Measurements from ENCODE around the gene CCDC81.

CCDC81 gene

DNA sequence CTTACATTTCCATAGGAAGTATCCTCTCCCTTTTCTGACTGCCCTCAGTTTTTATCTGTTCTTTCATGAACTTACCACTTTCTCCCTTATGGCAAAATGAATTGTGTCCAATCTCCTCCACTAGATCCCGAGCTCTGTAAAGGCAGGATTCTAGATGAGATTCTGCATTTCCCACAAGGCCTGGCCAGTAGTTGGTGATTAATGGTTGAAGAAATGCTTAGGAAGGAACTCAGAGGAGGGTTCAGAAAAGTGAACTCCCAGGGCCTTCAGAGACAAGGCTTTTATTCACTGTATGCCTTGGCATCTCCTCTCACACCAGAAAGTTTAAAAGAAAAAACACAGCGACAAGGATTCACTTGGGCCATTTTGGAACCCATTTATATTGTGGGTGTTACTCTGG lies 66.2 kb downstream of the CCDC81 start:
- no peak for DNase-seq (ENCODE audit: low spot score)

GRCh38 chr11:86442420-86442819 lies 67.7 kb downstream of the CCDC81 start:
- DNase-seq (ENCODE audit: low spot score): peak; percentile 67

- no peak for DNase-seq (ENCODE audit: low spot score)
These were observed 68.1 kb downstream of the CCDC81 start for GRCh38 chr11:86442827-86443226.

- no peak for DNase-seq (ENCODE audit: low spot score)
These were observed 68.7 kb downstream of the CCDC81 start for GRCh38 chr11:86443415-86443814.

DNA sequence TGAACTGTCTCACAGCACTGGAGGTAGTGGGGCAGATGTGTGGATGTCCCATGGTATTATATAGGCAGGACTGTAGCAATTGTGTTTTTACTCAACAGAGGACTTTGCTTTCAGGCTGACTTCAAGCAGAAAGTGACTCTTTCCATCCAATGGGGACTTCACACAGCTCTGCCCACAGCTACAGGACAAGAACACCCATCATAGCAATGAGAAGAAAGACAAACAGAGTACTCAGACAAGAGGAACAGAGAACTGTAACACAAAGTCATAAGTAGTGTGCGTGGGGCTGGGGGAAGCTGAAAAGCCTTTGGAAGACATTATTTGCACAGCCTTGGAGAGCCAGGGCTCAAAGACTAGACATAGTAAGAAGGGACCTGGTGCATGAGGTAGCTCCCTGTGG lies 70.3 kb downstream of the CCDC81 start:
- no peak for DNase-seq (ENCODE audit: low spot score)

DNA sequence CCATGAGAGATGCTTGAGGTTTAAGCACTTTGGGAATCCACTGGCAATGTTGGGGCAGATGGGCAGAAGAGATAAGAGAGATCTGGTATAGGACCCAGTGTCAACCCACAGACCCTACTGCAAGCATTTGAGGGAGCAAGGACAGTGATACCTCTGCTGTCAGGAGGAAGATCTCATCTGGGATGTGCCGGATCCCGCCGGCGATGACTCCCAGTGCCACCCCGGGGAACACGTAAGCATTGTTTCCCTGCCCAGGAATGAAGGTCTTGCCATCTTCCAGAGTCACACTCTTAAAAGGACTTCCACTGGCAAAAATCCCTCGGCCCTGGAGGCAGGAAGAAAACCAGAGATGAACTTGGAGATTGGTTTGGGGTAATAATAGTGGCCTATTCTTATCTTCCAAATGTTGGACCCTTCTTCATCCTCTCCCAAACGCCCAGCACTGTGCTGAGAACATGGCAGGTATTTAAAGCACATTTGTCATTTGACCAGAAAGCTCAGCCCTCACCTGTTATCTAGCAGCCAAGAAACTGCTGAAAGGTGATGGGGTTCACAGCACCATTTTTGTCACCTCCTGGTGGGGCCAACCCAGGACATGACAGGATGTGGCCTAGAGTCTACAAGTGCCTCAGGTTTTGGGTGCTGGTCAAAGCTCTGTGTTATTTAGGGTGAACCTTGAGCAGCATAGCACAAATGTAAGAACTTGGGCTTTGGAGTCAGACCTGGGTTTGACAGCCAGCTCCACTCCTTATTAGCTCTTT lies 71.7 kb downstream of the CCDC81 start:
- DNase-seq (ENCODE audit: low spot score): no peak

DNA sequence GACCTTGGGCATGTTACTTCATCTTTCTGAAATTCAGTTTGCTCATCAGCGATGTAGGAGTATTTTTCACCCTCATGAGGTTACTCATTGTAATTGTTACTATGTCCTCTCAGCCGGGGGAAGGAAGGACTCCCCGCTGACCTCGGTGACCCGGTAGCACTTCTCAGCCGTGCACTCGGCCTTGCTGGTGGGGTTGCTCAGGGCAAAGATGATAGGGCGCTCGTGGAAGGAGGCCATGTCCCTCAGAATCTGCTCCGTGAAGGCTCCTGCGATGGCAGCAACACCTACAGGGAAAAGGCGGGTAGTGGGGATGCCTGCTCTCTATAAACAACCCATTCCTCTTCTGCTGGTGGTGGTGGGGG lies 72.2 kb downstream of the CCDC81 start:
- no peak for DNase-seq (ENCODE audit: low spot score)

- no peak for DNase-seq (ENCODE audit: low spot score)
These were observed 73.2 kb downstream of the CCDC81 start for GRCh38 chr11:86447763-86448480.

DNA sequence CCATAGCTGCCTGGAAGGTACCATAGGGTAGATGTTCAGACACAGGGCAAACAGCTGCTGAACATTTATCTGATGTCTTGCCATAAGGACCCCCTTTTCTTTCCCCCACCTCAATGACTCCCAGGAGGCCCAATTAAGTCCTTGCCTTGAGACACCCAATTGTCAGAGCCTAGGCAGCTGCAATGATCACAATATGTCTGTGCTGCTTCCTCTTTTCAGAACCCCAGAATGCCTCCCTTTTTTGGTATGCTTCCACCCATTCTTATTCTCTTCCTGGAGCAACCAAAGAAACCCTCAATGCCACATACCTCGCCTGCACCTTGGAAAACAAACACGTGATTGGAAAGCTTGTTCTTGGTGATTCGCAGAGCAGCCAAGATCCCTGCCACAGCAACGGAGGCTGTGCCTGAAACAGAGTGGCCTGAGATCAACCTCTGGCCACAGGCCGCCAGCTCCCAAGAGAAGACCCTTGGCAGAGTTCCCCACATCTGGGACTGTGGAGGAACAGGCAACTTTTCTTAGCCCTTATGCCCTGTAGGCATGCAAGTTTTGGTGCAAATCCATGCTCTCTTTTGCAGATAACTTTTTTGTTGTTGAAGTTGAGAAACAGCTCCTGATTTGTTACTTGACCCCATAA lies 75.4 kb downstream of the CCDC81 start:
- DNase-seq (ENCODE audit: low spot score): no peak

- DNase-seq (ENCODE audit: low spot score): no peak
These were observed 78.8 kb downstream of the CCDC81 start for GRCh38 chr11:86453290-86454030.

GRCh38 chr11:86456075-86456939 lies 81.6 kb downstream of the CCDC81 start:
- DNase-seq (ENCODE audit: low spot score): peak; percentile 69

DNA sequence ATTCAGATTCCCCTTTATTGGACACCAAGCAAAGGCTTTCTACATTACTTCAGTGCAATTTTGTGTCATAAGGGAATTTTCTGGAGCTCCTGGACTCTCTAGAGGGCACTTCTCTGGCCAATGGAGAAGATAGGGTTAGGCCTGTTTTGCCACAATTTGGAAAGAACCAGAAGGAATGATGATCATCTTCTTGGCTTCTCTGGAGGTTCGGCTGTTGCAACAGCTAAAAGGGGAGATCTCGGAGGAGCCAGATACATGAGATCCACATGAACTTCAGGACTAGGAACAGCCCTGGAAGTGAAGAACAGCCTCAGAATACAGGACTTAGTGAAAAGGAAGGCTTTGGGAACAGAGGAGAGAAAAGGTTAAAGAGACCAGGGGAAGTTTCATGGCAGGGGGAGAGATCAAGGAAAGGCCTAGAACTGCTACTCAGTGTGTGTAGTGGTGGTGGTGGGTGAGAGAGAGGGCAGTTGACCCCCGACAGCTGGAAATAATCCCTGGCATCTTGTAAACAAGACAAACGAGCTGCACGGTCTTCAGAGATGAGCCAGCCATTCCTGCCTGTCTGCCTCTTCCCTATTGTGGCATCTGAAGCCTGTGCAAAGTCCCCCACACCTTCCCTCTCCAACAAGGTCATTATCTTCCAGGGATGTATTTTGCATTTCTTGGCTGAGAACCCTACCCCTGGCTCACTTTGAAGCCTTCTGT lies 83.8 kb downstream of the CCDC81 start:
- DNase-seq (ENCODE audit: low spot score): no peak

DNA sequence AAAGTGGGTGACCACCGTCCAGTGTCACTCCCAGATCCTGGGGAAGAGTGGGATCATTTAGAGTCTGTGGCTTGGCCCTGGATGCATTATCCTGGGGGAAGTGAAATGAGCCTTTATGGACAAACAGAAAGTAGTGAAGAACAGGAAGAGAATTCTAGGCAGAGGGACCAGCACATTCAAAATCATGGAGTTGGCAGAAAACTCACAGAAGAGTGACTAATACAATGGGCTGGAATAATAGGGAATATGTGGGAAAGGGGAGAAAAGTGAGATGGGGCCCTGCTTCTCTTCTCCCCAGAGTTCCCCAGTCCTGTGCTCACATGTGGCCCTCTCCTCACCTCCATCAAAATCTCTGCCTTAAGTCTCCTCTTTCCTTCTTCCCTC lies 84.3 kb downstream of the CCDC81 start:
- no peak for DNase-seq (ENCODE audit: low spot score)

DNA sequence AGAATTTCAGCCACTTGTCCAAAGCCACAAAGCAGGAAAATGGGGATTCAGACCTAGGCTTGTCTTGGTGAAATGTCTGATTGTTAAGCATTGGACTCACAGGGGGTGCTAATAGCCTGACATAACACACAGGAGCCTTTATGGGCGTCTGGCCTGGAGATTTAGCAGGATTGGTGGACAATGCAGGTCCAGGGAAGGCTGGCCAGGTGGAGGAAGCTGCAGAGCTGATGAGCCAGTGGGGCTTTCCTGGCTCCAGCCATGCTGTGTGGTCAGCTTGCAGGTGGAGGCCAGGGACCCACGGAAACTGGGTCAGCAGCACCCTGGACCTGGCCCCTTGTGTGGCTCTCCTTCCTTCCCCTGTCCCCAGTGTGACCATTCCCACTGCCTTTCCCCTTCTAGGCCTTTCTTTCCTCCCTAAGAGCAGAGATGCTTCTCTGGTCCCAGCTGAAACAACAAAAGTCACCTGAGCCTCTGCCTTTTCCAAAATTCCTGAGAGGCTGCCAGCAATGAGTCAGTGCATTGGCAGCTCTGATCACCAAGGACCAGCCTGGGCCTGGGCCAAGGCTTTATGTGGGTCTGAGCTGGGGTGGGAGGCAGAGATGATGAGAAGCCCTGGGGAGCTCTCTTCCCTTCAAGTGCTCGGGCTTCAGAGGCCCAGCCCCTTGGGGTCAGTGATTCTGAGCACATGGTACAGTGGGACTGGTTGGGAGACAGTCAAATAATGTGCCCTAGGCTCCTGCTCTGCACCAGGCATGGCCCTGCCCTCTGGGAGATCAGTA lies 85.2 kb downstream of the CCDC81 start:
- peak; percentile 74 for DNase-seq (ENCODE audit: low spot score)

DNA sequence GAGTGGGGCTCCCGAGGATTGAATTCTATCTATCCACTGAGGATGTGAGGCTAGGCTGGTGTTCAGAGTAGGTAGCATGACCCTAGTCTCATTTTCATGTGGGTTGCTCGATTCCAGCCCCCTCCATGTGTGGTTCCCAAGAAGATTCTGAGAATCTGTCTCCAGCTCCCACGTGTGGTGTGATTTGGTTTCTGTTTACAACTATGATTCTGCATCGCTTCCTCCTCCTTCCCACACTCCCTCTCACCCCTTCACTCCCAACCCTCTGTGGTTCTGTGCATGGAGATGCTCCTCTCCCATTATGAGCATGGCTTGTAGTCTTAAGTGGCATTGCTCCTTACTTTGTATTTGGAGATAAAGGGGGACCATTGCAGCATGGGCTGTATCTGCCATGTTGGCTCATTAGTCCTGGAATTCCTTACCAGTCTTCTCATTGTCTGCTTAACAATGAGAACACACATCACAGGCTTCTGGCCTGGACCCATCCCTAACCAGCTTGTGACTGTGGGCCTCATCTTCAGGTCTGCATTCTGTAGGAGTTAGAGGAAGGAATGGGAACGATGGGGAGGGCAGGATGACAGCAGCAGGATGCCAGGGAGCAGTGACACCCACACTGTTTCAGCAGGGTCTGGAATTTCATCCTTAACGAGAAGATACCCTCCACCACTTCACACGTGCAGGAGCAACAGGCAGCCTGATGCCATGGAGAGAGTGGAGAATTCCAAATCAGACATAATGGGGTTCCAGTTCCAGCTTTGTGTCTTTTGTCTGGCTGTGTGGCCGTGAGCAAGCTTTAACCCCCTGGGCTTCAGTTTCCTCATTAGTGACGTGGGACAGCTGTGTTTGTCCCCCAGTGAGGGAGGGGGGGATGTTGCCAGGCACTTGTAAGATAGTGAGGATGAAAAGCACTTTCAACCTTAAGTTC lies 86.0 kb downstream of the CCDC81 start:
- no peak for DNase-seq (ENCODE audit: low spot score)

- no peak for DNase-seq (ENCODE audit: low spot score)
These were observed 87.2 kb downstream of the CCDC81 start for GRCh38 chr11:86461892-86462291.

DNA sequence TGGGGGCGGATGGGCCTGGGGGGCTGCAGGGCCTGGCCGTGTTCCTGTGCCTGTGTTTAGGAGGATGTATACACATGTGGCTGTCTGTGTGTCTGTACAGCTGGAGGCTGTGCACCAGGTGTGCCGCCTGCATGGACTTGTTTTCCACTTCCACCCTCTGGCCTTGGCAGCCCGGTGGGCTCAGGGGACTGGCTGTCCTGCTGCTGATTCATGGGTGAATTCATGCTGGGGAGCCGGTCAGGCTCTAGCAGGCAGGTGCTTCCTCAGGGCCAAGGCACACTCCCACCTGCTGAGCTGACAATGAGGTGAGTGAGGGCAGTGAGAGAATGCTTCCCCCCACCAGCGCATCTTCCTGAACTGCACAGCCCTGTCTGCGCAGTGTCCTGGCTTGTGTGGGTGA lies 88.4 kb downstream of the CCDC81 start:
- no peak for DNase-seq (ENCODE audit: low spot score)

DNA sequence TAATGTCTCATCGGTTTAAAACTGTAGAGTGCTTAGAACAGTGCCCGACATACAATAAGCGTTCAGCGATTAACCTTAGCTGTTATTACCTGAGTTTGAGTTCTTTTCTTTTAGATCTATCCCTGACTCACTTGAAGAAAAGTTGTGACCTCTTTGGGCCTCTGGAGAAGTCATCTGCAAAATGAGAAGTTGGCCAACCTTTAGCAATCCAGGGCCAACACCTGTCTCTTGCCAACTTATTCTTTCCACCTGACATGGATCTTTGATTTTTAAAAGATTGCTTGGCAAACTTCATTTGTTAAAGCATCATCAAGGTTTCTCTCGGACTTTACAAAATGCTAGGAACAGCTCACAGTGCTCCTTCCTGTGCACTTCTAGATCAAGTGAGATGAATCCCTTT lies 89.3 kb downstream of the CCDC81 start:
- no peak for DNase-seq (ENCODE audit: low spot score)
